ENCODE results near the gene FGF14. TPM values are rescaled to one million over a fixed set of nuclear protein-coding genes. Genes with fewer than 3 reads are reported as not detected.

The FGF14 gene
- total and polyA plus RNA-seq, 4 experiments from 2014 or later, result 0.33 to 0.55 (median 0.35) TPM; not detected in 1

GRCh38 chr13:102183509-102184182 is 218.2 kb downstream of the FGF14 start:
- H3K36me3 Mint-ChIP-seq, result no peaks in the 10 kb centered on the region

DNA sequence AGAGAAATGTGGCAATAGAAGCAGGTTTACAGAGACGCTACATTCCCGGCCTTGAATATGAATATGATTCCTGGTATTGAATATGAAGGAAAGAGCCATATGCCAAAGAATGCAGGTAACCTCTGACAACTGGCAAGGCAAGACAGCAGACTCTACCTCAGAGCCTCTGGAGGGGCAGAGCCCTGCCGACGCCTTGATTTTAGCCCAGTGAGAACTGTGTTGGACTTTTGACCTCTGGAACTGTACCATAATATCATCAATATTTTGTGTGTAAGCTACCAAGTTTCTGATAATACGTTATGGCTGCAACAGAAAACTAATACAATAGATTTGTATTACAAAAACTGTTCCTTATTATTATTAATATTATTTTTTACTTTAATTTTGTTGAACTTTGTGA is 219.7 kb downstream of the FGF14 start:
- no peaks in the 10 kb centered on the region for H3K4me1 Mint-ChIP-seq
- H3K9me3 Mint-ChIP-seq, result no peaks in the 10 kb centered on the region
- intact Hi-C loops (cut with micrococcal nuclease), result no loop called here
- no peaks in the 10 kb centered on the region for H3K36me3 Mint-ChIP-seq
- H3K27me3 Mint-ChIP-seq, result peaks cover 0 to 1% of the 10 kb centered on the region in 2 donors
- H3K4me3 Mint-ChIP-seq, result no peak overlapping the region
- ChIA-PET POLR2A (ENCODE audit: partially characterized antibody) (no interaction called here), CTCF (ENCODE audit: partially characterized antibody) (no interaction called here)
- H3K4me1 ChIP-seq (ENCODE audit: insufficient read depth, low read length), result no peaks in the 10 kb centered on the region
- H3K9me3 ChIP-seq (ENCODE audit: control insufficient read depth in 1 of 2, low read length in 2 of 2), result no peaks in the 10 kb centered on the region
- no peak overlapping the region for H3K4me3 ChIP-seq (ENCODE audit: low read length in 2 of 2)
- H3K27me3 ChIP-seq (ENCODE audit: insufficient read depth, low read length), result no peaks in the 10 kb centered on the region
- no peak overlapping the region for H3K27ac Mint-ChIP-seq
- H3K36me3 ChIP-seq (ENCODE audit: insufficient read depth, low read length), result no peaks in the 10 kb centered on the region
- no peak overlapping the region for H3K27ac ChIP-seq (ENCODE audit: low read depth, low read length)
- no peak for DNase-seq

More at GRCh38 chr13:102183509-102184182, 218.2 kb downstream of the FGF14 start:
- ChIA-PET POLR2A (ENCODE audit: partially characterized antibody) (no interaction called here), CTCF (ENCODE audit: partially characterized antibody) (no interaction called here)
- Mint-ChIP-seq H3K4me3 (no peak overlapping the region), H3K4me1 (no peaks in the 10 kb centered on the region), H3K27ac (no peak overlapping the region), H3K9me3 (no peaks in the 10 kb centered on the region), H3K27me3 (peaks cover 0 to 1% of the 10 kb centered on the region in 2 donors)
- Histone ChIP-seq H3K27me3 (ENCODE audit: insufficient read depth, low read length) (no peaks in the 10 kb centered on the region), H3K9me3 (ENCODE audit: control insufficient read depth in 1 of 2, low read length in 2 of 2) (no peaks in the 10 kb centered on the region), H3K4me3 (ENCODE audit: low read length in 2 of 2) (no peak overlapping the region), H3K27ac (ENCODE audit: low read depth, low read length) (no peak overlapping the region), H3K36me3 (ENCODE audit: insufficient read depth, low read length) (no peaks in the 10 kb centered on the region), H3K4me1 (ENCODE audit: insufficient read depth, low read length) (no peaks in the 10 kb centered on the region)
- intact Hi-C loops (cut with micrococcal nuclease), result no loop called here
- DNase-seq, result no peak

DNA sequence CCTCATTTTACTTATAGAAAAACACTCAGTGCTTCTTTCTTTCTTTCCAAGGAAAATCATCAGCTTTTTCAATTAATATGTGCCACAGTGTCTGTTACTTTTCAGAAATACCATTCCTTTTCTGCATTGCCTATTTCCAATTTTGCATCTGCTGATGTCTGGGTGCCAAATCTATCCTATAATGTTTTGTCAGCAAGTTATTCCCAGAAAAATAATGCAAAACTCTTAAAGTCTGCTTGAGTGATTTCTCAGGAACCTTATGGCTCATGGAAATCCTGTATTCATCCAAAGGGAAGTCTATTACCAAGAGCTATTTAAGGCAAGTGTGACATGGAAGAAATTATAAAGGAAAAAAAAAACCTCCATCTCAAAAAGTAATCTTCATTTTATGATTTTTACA is 224.4 kb downstream of the FGF14 start:
- no peak overlapping the region for H3K4me3 ChIP-seq (ENCODE audit: low read length in 2 of 2)
- H3K27ac Mint-ChIP-seq, result no peak overlapping the region
- no peaks in the 10 kb centered on the region for H3K4me1 ChIP-seq (ENCODE audit: insufficient read depth, low read length)
- no peak overlapping the region for H3K27ac ChIP-seq (ENCODE audit: low read depth, low read length)
- no peak for DNase-seq
- ChIA-PET CTCF (ENCODE audit: partially characterized antibody) (no interaction called here), POLR2A (ENCODE audit: partially characterized antibody) (no interaction called here)
- no peaks in the 10 kb centered on the region for H3K4me1 Mint-ChIP-seq
- H3K27me3 Mint-ChIP-seq, result peaks cover 1 to 5% of the 10 kb centered on the region in 2 donors
- peaks cover 0 to 2% (median 0%) of the 10 kb centered on the region in 8 donors for H3K9me3 Mint-ChIP-seq
- no peaks in the 10 kb centered on the region for H3K27me3 ChIP-seq (ENCODE audit: insufficient read depth, low read length)
- no peaks in the 10 kb centered on the region for H3K36me3 Mint-ChIP-seq
- intact Hi-C loops (cut with micrococcal nuclease), result no loop called here
- H3K9me3 ChIP-seq (ENCODE audit: control insufficient read depth in 1 of 2, low read length in 2 of 2), result no peaks in the 10 kb centered on the region
- no peaks in the 10 kb centered on the region for H3K36me3 ChIP-seq (ENCODE audit: insufficient read depth, low read length)
- no peak overlapping the region for H3K4me3 Mint-ChIP-seq

- H3K4me1 Mint-ChIP-seq, result no peaks in the 10 kb centered on the region
- H3K4me3 Mint-ChIP-seq, result no peak overlapping the region
- intact Hi-C loops (cut with micrococcal nuclease), result no loop called here
- peaks cover 0 to 2% (median 0%) of the 10 kb centered on the region in 8 donors for H3K9me3 Mint-ChIP-seq
- CTCF ChIA-PET (ENCODE audit: partially characterized antibody), result no interaction called here
- Histone ChIP-seq H3K27me3 (ENCODE audit: insufficient read depth, low read length) (no peaks in the 10 kb centered on the region), H3K9me3 (ENCODE audit: control insufficient read depth in 1 of 2, low read length in 2 of 2) (no peaks in the 10 kb centered on the region), H3K36me3 (ENCODE audit: insufficient read depth, low read length) (no peaks in the 10 kb centered on the region), H3K4me3 (ENCODE audit: low read length in 2 of 2) (no peak overlapping the region), H3K27ac (ENCODE audit: low read depth, low read length) (no peak overlapping the region), H3K4me1 (ENCODE audit: insufficient read depth, low read length) (no peaks in the 10 kb centered on the region)
- no peak overlapping the region for H3K27ac Mint-ChIP-seq
- no peaks in the 10 kb centered on the region for H3K36me3 Mint-ChIP-seq
- POLR2A ChIA-PET (ENCODE audit: partially characterized antibody), result no interaction called here
- peaks cover 4 to 5% of the 10 kb centered on the region in 2 donors for H3K27me3 Mint-ChIP-seq
- no peak for DNase-seq
Measured at GRCh38 chr13:102176846-102177245, 225.0 kb downstream of the FGF14 start.

DNA sequence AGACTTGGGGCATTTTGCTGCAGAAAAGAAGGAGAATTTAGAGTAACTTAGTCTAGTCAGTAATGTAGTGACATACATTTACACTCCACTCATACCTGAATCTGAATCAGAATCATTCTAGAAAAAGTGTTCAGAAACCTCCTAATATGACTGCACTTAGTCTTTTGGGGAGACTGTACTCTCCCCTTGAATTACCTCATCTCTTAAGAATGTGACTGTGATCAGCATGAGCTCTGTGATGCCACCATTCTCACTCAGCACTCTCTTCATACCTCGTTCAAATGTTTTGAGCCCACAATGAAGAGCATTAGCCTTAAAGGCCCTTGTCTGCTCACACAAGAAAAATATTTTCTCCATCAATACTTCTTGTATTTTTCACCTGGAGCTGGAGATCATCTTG is 229.4 kb downstream of the FGF14 start:
- no peak overlapping the region for H3K27ac ChIP-seq (ENCODE audit: low read depth, low read length)
- no peaks in the 10 kb centered on the region for H3K36me3 Mint-ChIP-seq
- no peaks in the 10 kb centered on the region for H3K4me1 ChIP-seq (ENCODE audit: insufficient read depth, low read length)
- no peaks in the 10 kb centered on the region for H3K4me1 Mint-ChIP-seq
- CTCF ChIA-PET (ENCODE audit: partially characterized antibody), result no interaction called here
- no peak overlapping the region for H3K27ac Mint-ChIP-seq
- peaks cover 0 to 2% (median 0%) of the 10 kb centered on the region in 8 donors for H3K9me3 Mint-ChIP-seq
- H3K4me3 Mint-ChIP-seq, result no peak overlapping the region
- intact Hi-C loops (cut with micrococcal nuclease), result no loop called here
- H3K36me3 ChIP-seq (ENCODE audit: insufficient read depth, low read length), result no peaks in the 10 kb centered on the region
- POLR2A ChIA-PET (ENCODE audit: partially characterized antibody), result no interaction called here
- H3K9me3 ChIP-seq (ENCODE audit: control insufficient read depth in 1 of 2, low read length in 2 of 2), result no peaks in the 10 kb centered on the region
- H3K27me3 Mint-ChIP-seq, result peaks cover 4 to 7% of the 10 kb centered on the region in 2 donors
- no peak for DNase-seq
- H3K4me3 ChIP-seq (ENCODE audit: low read length in 2 of 2), result no peak overlapping the region
- H3K27me3 ChIP-seq (ENCODE audit: insufficient read depth, low read length), result no peaks in the 10 kb centered on the region

- no peak overlapping the region for H3K27ac Mint-ChIP-seq
- DNase-seq, result no peak
- intact Hi-C loops (cut with micrococcal nuclease), result no loop called here
- no peaks in the 10 kb centered on the region for H3K36me3 Mint-ChIP-seq
- no peaks in the 10 kb centered on the region for H3K4me1 ChIP-seq (ENCODE audit: insufficient read depth, low read length)
- no peaks in the 10 kb centered on the region for H3K27me3 ChIP-seq (ENCODE audit: insufficient read depth, low read length)
- no peak overlapping the region for H3K4me3 Mint-ChIP-seq
- no peaks in the 10 kb centered on the region for H3K36me3 ChIP-seq (ENCODE audit: insufficient read depth, low read length)
- no peak overlapping the region for H3K27ac ChIP-seq (ENCODE audit: low read depth, low read length)
- no peaks in the 10 kb centered on the region for H3K9me3 ChIP-seq (ENCODE audit: control insufficient read depth in 1 of 2, low read length in 2 of 2)
- ChIA-PET CTCF (ENCODE audit: partially characterized antibody) (no interaction called here), POLR2A (ENCODE audit: partially characterized antibody) (no interaction called here)
- peaks cover 4 to 7% of the 10 kb centered on the region in 2 donors for H3K27me3 Mint-ChIP-seq
- no peak overlapping the region for H3K4me3 ChIP-seq (ENCODE audit: low read length in 2 of 2)
- peaks cover 0 to 2% (median 0%) of the 10 kb centered on the region in 8 donors for H3K9me3 Mint-ChIP-seq
- H3K4me1 Mint-ChIP-seq, result no peaks in the 10 kb centered on the region
Measured at GRCh38 chr13:102170305-102170704, 231.5 kb downstream of the FGF14 start.

GRCh38 chr13:102169471-102170015 is 232.3 kb downstream of the FGF14 start:
- POLR2A ChIA-PET (ENCODE audit: partially characterized antibody), result no interaction called here
- no peaks in the 10 kb centered on the region for H3K36me3 ChIP-seq (ENCODE audit: insufficient read depth, low read length)
- CTCF ChIA-PET (ENCODE audit: partially characterized antibody), result no interaction called here
- Mint-ChIP-seq H3K4me1 (no peaks in the 10 kb centered on the region), H3K4me3 (no peak overlapping the region), H3K9me3 (peaks cover 0 to 2% (median 0%) of the 10 kb centered on the region in 8 donors), H3K27me3 (peaks cover 6 to 7% of the 10 kb centered on the region in 2 donors), H3K36me3 (no peaks in the 10 kb centered on the region), H3K27ac (no peak overlapping the region)
- intact Hi-C loops (cut with micrococcal nuclease), result no loop called here
- H3K9me3 ChIP-seq (ENCODE audit: control insufficient read depth in 1 of 2, low read length in 2 of 2), result no peaks in the 10 kb centered on the region
- H3K27me3 ChIP-seq (ENCODE audit: insufficient read depth, low read length), result no peaks in the 10 kb centered on the region
- DNase-seq, result no peak
- no peak overlapping the region for H3K27ac ChIP-seq (ENCODE audit: low read depth, low read length)
- no peak overlapping the region for H3K4me3 ChIP-seq (ENCODE audit: low read length in 2 of 2)
- H3K4me1 ChIP-seq (ENCODE audit: insufficient read depth, low read length), result no peaks in the 10 kb centered on the region

Data from CD4-positive, alpha-beta memory T cell (primary cell).